Prostate gland (tissue), 2 donors: ENCODE data around the gene TSPAN32. TPM values are rescaled to one million over a fixed set of nuclear protein-coding genes. Genes with fewer than 3 reads are reported as not detected.

Experiments
- DNase-seq: peaks from one replicate; pipeline ENCODE4 v3.0.0-alpha.2; 2019; ENCODE audit warnings: low spot score
- H3K27ac ChIP-seq, 2 donors: fragments of 200-600 bp; sonication (generic); 2 replicates each; pipeline ENCODE4 v1.5.1; 2017 to 2019
- H3K27me3 ChIP-seq: fragments of 200-600 bp; sonication (generic); replicated peaks from 2 replicates; pipeline ENCODE4 v1.5.1; 2019; ENCODE audit not compliant: insufficient read depth
- H3K36me3 ChIP-seq, 2 donors: fragments of 200-600 bp; sonication (generic); 1 replicate in 1 of 2; 2 replicates in 1 of 2; pipeline versions ENCODE4 v1.5.1 to v1.8.1; 2017 to 2019
- H3K4me1 ChIP-seq: fragments of 200-600 bp; sonication (generic); replicated peaks from 2 replicates; pipeline ENCODE4 v1.5.1; 2019
- H3K4me3 ChIP-seq, 2 donors: fragments of 200-600 bp; sonication (generic); 2 replicates each; pipeline ENCODE4 v1.5.1; 2017 to 2019
- H3K9me3 ChIP-seq: fragments of 200-600 bp; sonication (generic); 2 replicates; pipeline ENCODE4 v1.5.1; 2017
- POLR2A ChIP-seq: fragments of 450-650 bp; IDR thresholded peaks from one replicate; pipeline ENCODE4 v1.6.1; 2016; ENCODE audit warnings: antibody characterized with exemption, mild to moderate bottlenecking
- POLR2AphosphoS5 ChIP-seq: sonication (generic); formaldehyde crosslinking; IDR thresholded peaks from one replicate; pipeline ENCODE4 v1.6.1; 2017; ENCODE audit warnings: antibody characterized with exemption
- WGBS: methylation state at CpG from one replicate; pipeline ENCODE4 v1.1.5; 2018; 5-methylcytosine and 5-hydroxymethylcytosine counted together
- intact Hi-C: fragments of 100-400 bp; cut with DNase I; formaldehyde crosslinking; loops from one replicate; pipeline ENCODE4 v1.14.2; 2022
- total RNA-seq, 2 donors: library from RNA; depleted of rRNA; stranded (reverse); fragments of >200 nt; gene quantifications; one replicate each; pipeline ENCODE4 v1.1.0, GENCODE V29; 2016
- TF ChIP-seq, protein P1 (sequence below), 4 experiments: fragments of 200-600 bp in 2 of 4; fragments of 450-650 bp in 2 of 4; sonication (generic) in 2 of 4; IDR thresholded peaks; 1 replicate in 3 of 4; 2 replicates in 1 of 4; pipeline ENCODE4 v1.5.1; 2016 to 2019; ENCODE audit warnings: antibody characterized with exemption in 4 of 4, mild to moderate bottlenecking in 2 of 4, moderate library complexity in 2 of 4

Gene TSPAN32
- total RNA-seq, 2 donors from 2014 or later: not detected

GRCh38 chr11:2295971-2296912 is 5.6 kb upstream of the TSPAN32 start:
- 89% methylated on average over 17 of the region's 17 CpGs for WGBS
- DNase-seq: no peak

DNA sequence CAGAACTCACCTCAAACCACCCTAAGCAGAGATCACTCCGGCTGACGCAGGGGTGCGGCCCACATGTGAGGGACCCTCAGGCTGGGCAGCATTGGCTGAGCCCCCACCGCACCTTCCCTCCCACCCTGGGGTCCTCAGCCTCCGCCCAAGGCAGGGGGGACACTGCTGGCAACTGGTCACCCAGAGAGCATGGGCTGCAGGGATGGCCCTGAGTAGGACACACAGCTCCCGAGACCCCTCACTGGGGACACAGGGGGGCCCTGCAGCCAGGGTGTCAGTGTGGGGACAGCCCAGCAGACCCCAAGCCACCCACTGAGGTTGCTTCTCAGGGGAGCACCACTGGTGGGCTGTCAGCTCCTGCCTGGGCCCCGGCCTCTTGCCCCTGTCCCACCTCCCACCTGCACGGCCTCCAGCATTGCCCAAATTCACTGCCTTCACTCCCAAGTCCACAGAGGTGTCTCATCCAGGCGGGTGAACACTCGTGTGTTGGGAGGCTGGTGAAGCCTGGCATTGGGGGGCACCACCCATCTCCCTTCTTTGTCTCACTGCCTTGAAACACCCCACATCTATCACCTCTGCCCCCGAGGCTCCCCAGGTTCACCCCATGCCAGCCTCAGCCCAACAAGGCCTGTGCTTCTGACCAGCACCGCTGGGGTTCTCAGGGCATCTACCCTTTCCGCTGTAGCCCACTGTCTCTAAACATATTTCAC is 4.7 kb upstream of the TSPAN32 start:
- intact Hi-C loops: no loop called here
- WGBS: 97% methylated on average over 12 of the region's 13 CpGs
- Histone ChIP-seq H3K4me1 (no peaks in the 10 kb centered on the region), H3K4me3 (no peak overlapping the region), H3K27me3 (no peaks in the 10 kb centered on the region), H3K27ac (no peak overlapping the region), H3K9me3 (no peaks in the 10 kb centered on the region), H3K36me3 (no peaks in the 10 kb centered on the region)
- TF ChIP-seq, protein P1, sequence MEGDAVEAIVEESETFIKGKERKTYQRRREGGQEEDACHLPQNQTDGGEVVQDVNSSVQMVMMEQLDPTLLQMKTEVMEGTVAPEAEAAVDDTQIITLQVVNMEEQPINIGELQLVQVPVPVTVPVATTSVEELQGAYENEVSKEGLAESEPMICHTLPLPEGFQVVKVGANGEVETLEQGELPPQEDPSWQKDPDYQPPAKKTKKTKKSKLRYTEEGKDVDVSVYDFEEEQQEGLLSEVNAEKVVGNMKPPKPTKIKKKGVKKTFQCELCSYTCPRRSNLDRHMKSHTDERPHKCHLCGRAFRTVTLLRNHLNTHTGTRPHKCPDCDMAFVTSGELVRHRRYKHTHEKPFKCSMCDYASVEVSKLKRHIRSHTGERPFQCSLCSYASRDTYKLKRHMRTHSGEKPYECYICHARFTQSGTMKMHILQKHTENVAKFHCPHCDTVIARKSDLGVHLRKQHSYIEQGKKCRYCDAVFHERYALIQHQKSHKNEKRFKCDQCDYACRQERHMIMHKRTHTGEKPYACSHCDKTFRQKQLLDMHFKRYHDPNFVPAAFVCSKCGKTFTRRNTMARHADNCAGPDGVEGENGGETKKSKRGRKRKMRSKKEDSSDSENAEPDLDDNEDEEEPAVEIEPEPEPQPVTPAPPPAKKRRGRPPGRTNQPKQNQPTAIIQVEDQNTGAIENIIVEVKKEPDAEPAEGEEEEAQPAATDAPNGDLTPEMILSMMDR (IDR thresholded peaks at IDR 0.05): no peak
- TF ChIP-seq POLR2A (no peak), POLR2AphosphoS5 (no peak)
- no peak for DNase-seq

More at GRCh38 chr11:2295971-2296912, 5.6 kb upstream of the TSPAN32 start:
- intact Hi-C loops: no loop called here
- Histone ChIP-seq H3K4me1 (no peaks in the 10 kb centered on the region), H3K27me3 (no peaks in the 10 kb centered on the region), H3K9me3 (no peaks in the 10 kb centered on the region), H3K27ac (no peak overlapping the region), H3K36me3 (no peaks in the 10 kb centered on the region), H3K4me3 (no peak overlapping the region)
- TF ChIP-seq POLR2A (no peak), POLR2AphosphoS5 (no peak)
- TF ChIP-seq, protein P1 (IDR thresholded peaks at IDR 0.05): no peak

- no peaks in the 10 kb centered on the region for H3K4me1 ChIP-seq
- H3K9me3 ChIP-seq: no peaks in the 10 kb centered on the region
- H3K27me3 ChIP-seq: no peaks in the 10 kb centered on the region
- intact Hi-C loops: no loop called here
- no peak for DNase-seq
- no peak overlapping the region for H3K27ac ChIP-seq
- TF ChIP-seq POLR2AphosphoS5 (no peak), POLR2A (no peak)
- TF ChIP-seq, protein P1 (IDR thresholded peaks at IDR 0.05): no peak
- no peaks in the 10 kb centered on the region for H3K36me3 ChIP-seq
- WGBS: 69% methylated on average over 1 of the region's 1 CpG
- no peak overlapping the region for H3K4me3 ChIP-seq
Observed at GRCh38 chr11:2297623-2298030, 4.2 kb upstream of the TSPAN32 start.

- no peaks in the 10 kb centered on the region for H3K4me1 ChIP-seq
- no peaks in the 10 kb centered on the region for H3K9me3 ChIP-seq
- 94% methylated on average over 12 of the region's 14 CpGs for whole genome bisulfite sequencing
- H3K27ac ChIP-seq: no peak overlapping the region
- no peaks in the 10 kb centered on the region for H3K27me3 ChIP-seq
- H3K4me3 ChIP-seq: no peak overlapping the region
- no peak for DNase-seq
- intact Hi-C loops: no loop called here
- TF ChIP-seq POLR2A (no peak), POLR2AphosphoS5 (no peak)
- TF ChIP-seq, protein P1 (IDR thresholded peaks at IDR 0.05): no peak
- H3K36me3 ChIP-seq: no peaks in the 10 kb centered on the region
Observed at GRCh38 chr11:2298131-2298794, 3.5 kb upstream of the TSPAN32 start.
